OCI-LY7 (cell line): ENCODE results near the gene MYBPC3. TPM values are rescaled to one million over a fixed set of nuclear protein-coding genes. Genes with fewer than 3 reads are reported as not detected.
A peak's percentile ranks its signal among the peaks of the same experiment; 100 is the strongest.

Experiments
- BruUV-seq: library from RNA; stranded (reverse); fragments of 400-500 nt; replicated peaks from 2 replicates; lab custom pipeline; 2021; lab: Mats Ljungman, UMichigan
- CTCF ChIA-PET: fragments of 300-600 bp; sonication (Branson Sonifier 250); formaldehyde crosslinking; loops from one replicate; lab custom pipeline; 2022; ENCODE audit warnings: antibody characterized with exemption; ENCODE audit not compliant: unreplicated experiment; lab: Charles Lee
- POLR2A ChIA-PET: fragments of 300-600 bp; sonication (Branson Sonifier 250); formaldehyde crosslinking; loops from one replicate; lab custom pipeline; 2022; ENCODE audit warnings: antibody characterized with exemption; lab: Charles Lee
- DNase-seq: peaks from one replicate; pipeline ENCODE4 v3.0.0-alpha.2; 2015; ENCODE audit warnings: low spot score
- H2AFZ ChIP-seq: fragments of 200-600 bp; sonication (generic), shearing (Covaris generic); 2 replicates; pipeline ENCODE4 v1.6.1; 2014; ENCODE audit warnings: mild to moderate bottlenecking, antibody characterized with exemption, low read length, moderate library complexity
- H3K27ac ChIP-seq: fragments of 200-600 bp; sonication (generic); 2 replicates; pipeline ENCODE4 v1.5.1; 2014; ENCODE audit warnings: mixed run types, low read depth, mild to moderate bottlenecking, moderate library complexity, low read length, inconsistent platforms; ENCODE audit not compliant: poor library complexity, severe bottlenecking
- H3K36me3 ChIP-seq: fragments of 200-600 bp; sonication (generic); 2 replicates; pipeline ENCODE4 v1.6.1; 2014; ENCODE audit warnings: mild to moderate bottlenecking, antibody characterized with exemption, low read length, moderate library complexity, mixed read lengths; ENCODE audit not compliant: insufficient read depth
- H3K4me1 ChIP-seq: fragments of 200-600 bp; sonication (generic); 2 replicates; pipeline ENCODE4 v1.5.1; 2014; ENCODE audit warnings: mild to moderate bottlenecking, low read length; ENCODE audit not compliant: insufficient read depth, poor library complexity, severe bottlenecking
- H3K4me2 ChIP-seq: fragments of 200-600 bp; sonication (generic); 2 replicates; pipeline ENCODE4 v1.6.1; 2014; ENCODE audit warnings: mild to moderate bottlenecking, low read length
- H3K4me3 ChIP-seq: fragments of 200-600 bp; sonication (generic); 2 replicates; pipeline ENCODE4 v1.5.1; 2014; ENCODE audit warnings: mild to moderate bottlenecking, low read depth, low read length; ENCODE audit not compliant: poor library complexity, severe bottlenecking
- H3K79me2 ChIP-seq: fragments of 200-600 bp; sonication (generic); 2 replicates; pipeline ENCODE4 v1.6.1; 2016; ENCODE audit warnings: low read depth, mild to moderate bottlenecking, low read length, moderate library complexity, mixed read lengths; ENCODE audit not compliant: insufficient read depth
- H3K9me2 ChIP-seq: fragments of 200-600 bp; sonication (generic); 2 replicates; pipeline ENCODE4 v1.6.1; 2016; ENCODE audit warnings: mild to moderate bottlenecking, low read length, mixed read lengths; ENCODE audit not compliant: insufficient read depth
- H3K9me3 ChIP-seq: fragments of 200-600 bp; sonication (generic); 2 replicates; pipeline ENCODE4 v1.6.1; 2014; ENCODE audit warnings: mild to moderate bottlenecking, mixed run types, low read length, mixed read lengths
- H4K20me1 ChIP-seq: fragments of 200-600 bp; sonication (generic); 2 replicates; pipeline ENCODE4 v1.6.1; 2014; ENCODE audit warnings: mild to moderate bottlenecking, antibody characterized with exemption, low read length, moderate library complexity, mixed read lengths; ENCODE audit not compliant: insufficient read depth
- CTCF ChIP-seq: fragments of 200-600 bp; sonication (generic); conservative IDR thresholded peaks from 2 replicates; pipeline ENCODE4 v1.5.1; 2014; ENCODE audit warnings: mild to moderate bottlenecking, antibody characterized with exemption, low read length, moderate library complexity, mixed read lengths
- EZH2phosphoT487 ChIP-seq: fragments of 200-600 bp; sonication (generic); IDR thresholded peaks from 2 replicates; pipeline ENCODE4 v1.6.1; 2018; ENCODE audit warnings: low read depth, borderline replicate concordance, mild to moderate bottlenecking, mixed run types, antibody characterized with exemption, low read length, moderate library complexity, mixed read lengths
- intact Hi-C: fragments of 100-400 bp; cut with micrococcal nuclease; formaldehyde crosslinking; loops from one replicate; pipeline ENCODE4 v1.10.0; 2022; ENCODE audit not compliant: unreplicated experiment
- total RNA-seq, 2 experiments: library from RNA; depleted of rRNA in 1 of 2; stranded (reverse); fragments of >200 nt in 1 of 2; shearing (Covaris generic) in 1 of 2; gene quantifications; 2 replicates each; pipeline ENCODE4 v1.2.3, GENCODE V29; 2014 to 2022

Gene MYBPC3
- total RNA-seq, 2 experiments from 2014 or later: 0.25 to 0.29 TPM

- Histone ChIP-seq H3K79me2 (no peaks in the 10 kb centered on the region), H2AFZ (no peak overlapping the region; the same call in 1 of the 2 replicates), H3K4me3 (peak overlapping the region; percentile 78), H3K9me2 (no peaks in the 10 kb centered on the region), H3K9me3 (no peaks in the 10 kb centered on the region), H3K36me3 (no peaks in the 10 kb centered on the region), H3K4me2 (peak overlapping the region; percentile 88), H4K20me1 (no peaks in the 10 kb centered on the region), H3K27ac (peak overlapping the region; percentile 96), H3K4me1 (peaks cover 81% of the 10 kb centered on the region)
- BruUV-seq: no TSS peak
- no peak for TF ChIP-seq EZH2phosphoT487
- TF ChIP-seq CTCF: no peak
- POLR2A ChIA-PET: interaction anchor here (0.6 to 3.0 kb wide), 10 partner anchors 9 to 489 kb away, joined by 3 to 20 read pairs (median 6); partner anchors contain the start of genes ACP2, MADD, SLC39A13 and SPI1
- DNase-seq: peak; percentile 92
- intact Hi-C loops: loop anchor here (1.0 to 10.0 kb wide), 4 partner anchors 8 to 625 kb away; partner anchors contain the start of genes SLC39A13 and SPI1
- CTCF ChIA-PET: interaction anchor here (0.6 to 1.1 kb wide), 4 partner anchors 9 to 655 kb away, joined by 3 to 7 read pairs (median 3); partner anchors contain the start of gene SPI1
Observed at GRCh38 chr11:47399860-47400767, 47.6 kb upstream of the MYBPC3 start.

- POLR2A ChIA-PET: interaction anchor here (0.6 to 3.0 kb wide), 5 partner anchors 8 to 709 kb away, joined by 3 to 15 read pairs (median 9); partner anchors contain the start of genes SLC39A13 and SPI1
Observed at GRCh38 chr11:47398551-47398950, 46.0 kb upstream of the MYBPC3 start.

More at GRCh38 chr11:47398551-47398950, 46.0 kb upstream of the MYBPC3 start:
- peaks cover 89% of the 10 kb centered on the region for H3K4me1 ChIP-seq
- H3K4me3 ChIP-seq: peak overlapping the region; percentile 78
- no peaks in the 10 kb centered on the region for H3K79me2 ChIP-seq
- no peaks in the 10 kb centered on the region for H4K20me1 ChIP-seq
- intact Hi-C loops: loop anchor here (10.0 kb wide), 1 partner anchor 626 kb away; no protein-coding TSS in a partner anchor
- H3K9me3 ChIP-seq: no peaks in the 10 kb centered on the region
- peak overlapping the region; percentile 29; the same call in 1 of the 2 replicates for H2AFZ ChIP-seq
- BruUV-seq: no TSS peak
- H3K36me3 ChIP-seq: no peaks in the 10 kb centered on the region
- no peaks in the 10 kb centered on the region for H3K9me2 ChIP-seq
- TF ChIP-seq CTCF: no peak
- TF ChIP-seq EZH2phosphoT487: no peak
- CTCF ChIA-PET: interaction anchor here (1.0 to 1.4 kb wide), 2 partner anchors 9 to 20 kb away, joined by 3 to 4 read pairs; partner anchors contain the start of gene SPI1
- no peak for DNase-seq
- peak overlapping the region; percentile 88 for H3K4me2 ChIP-seq
- H3K27ac ChIP-seq: peak overlapping the region; percentile 96
